ENCODE results near the gene HSPG2. TPM values are rescaled to one million over a fixed set of nuclear protein-coding genes. Genes with fewer than 3 reads are reported as not detected.
A peak's percentile ranks its signal among the peaks of the same experiment; 100 is the strongest.

Gene HSPG2
- total and polyA plus RNA-seq, 10 of the 15 experiments (the other 5 are each of a cell fraction or from before 2014, with no cell fraction given) = 0.30 to 3.4 (median 0.73) TPM; not detected in 2

DNA sequence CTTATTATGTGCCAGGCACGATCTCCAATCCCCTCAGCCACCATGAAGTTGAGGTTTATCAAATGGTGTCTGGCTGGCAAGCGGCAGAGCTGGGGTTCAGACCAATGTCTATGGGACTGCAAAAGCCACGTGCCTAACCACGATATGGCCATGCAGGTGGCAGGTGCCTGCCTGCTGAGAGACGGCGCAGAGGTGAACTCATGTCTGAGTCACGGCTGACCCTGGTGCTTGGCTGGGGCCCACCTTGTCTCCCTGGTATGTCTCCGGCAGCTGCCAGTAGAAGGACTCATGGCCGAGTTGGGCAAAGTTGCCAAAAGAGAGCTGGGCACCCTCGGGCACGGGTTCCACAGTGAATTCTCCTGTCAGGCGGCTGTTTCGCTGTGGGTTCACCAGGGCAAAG lies 65.2 kb downstream of the HSPG2 start:
- FAIRE-seq (no peak), DNase-seq (ENCODE audit: low read depth, low spot score) (no peak), ATAC-seq (peak; percentile 30; the same call in 2 of the 3 replicates)
- ChIA-PET SMC1A (ENCODE audit: uncharacterized antibody, unreplicated experiment) (interaction anchor here (1.0 kb wide), 1 partner anchor 18 kb away, joined by 4 read pairs; no protein-coding TSS in a partner anchor), RAD21 (ENCODE audit: unreplicated experiment) (no interaction called here), POLR2A (no interaction called here), CTCF (interaction anchor here (0.6 to 0.7 kb wide), 2 partner anchors 16 to 168 kb away, joined by 3 read pairs; no protein-coding TSS in a partner anchor)
- in situ Hi-C loops (cut with MboI) (no loop called here), intact Hi-C loops (cut with micrococcal nuclease; ENCODE audit: unreplicated experiment) (no loop called here)
- Histone ChIP-seq H3K27me3 (replicated peaks in 1 of 2; ENCODE audit: control insufficient read depth in 2 of 2, insufficient read depth in 2 of 2, low read length in 1 of 2) (no peaks in the 10 kb centered on the region; a peak in 1 of 4 replicates), H3K4me1 (ENCODE audit: control insufficient read depth, insufficient read depth, low read length) (peaks cover 10% of the 10 kb centered on the region), H3K79me2 (ENCODE audit: control insufficient read depth, insufficient read depth, low read length) (no peaks in the 10 kb centered on the region), H3K9me3 (replicated peaks; ENCODE audit: control insufficient read depth, insufficient read depth, low read length) (no peaks in the 10 kb centered on the region), H3K9ac (ENCODE audit: control insufficient read depth, insufficient read depth, low read length) (no peak overlapping the region), H2AFZ (ENCODE audit: control insufficient read depth, low read depth, low read length) (no peak overlapping the region), H3K4me3 (no peak overlapping the region), H4K20me1 (ENCODE audit: control insufficient read depth, insufficient read depth) (no peaks in the 10 kb centered on the region), H3K4me2 (ENCODE audit: control insufficient read depth, insufficient read depth) (no peak overlapping the region), H3K36me3 (ENCODE audit: control insufficient read depth in 2 of 2, insufficient read depth in 2 of 2, low read length in 1 of 2) (no peaks in the 10 kb centered on the region), H3K27ac (ENCODE audit: control insufficient read depth, insufficient read depth) (no peak overlapping the region)
- WGBS (ENCODE audit: insufficient coverage, insufficient replicate concordance, low lambda C conversion rate, missing lambda C conversion rate) = 38% methylated on average over 13 of the region's 13 CpGs
- no peak for TF ChIP-seq YBX1 (IDR thresholded peaks at IDR 0.05)
- TF ChIP-seq, protein P1, sequence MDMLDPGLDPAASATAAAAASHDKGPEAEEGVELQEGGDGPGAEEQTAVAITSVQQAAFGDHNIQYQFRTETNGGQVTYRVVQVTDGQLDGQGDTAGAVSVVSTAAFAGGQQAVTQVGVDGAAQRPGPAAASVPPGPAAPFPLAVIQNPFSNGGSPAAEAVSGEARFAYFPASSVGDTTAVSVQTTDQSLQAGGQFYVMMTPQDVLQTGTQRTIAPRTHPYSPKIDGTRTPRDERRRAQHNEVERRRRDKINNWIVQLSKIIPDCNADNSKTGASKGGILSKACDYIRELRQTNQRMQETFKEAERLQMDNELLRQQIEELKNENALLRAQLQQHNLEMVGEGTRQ (IDR thresholded peaks at IDR 0.05; ENCODE audit: borderline replicate concordance, low read depth, low read length) = no peak
- peak in 1 of 2 experiments; percentile 49; a peak in 1 of 4 replicates for TF ChIP-seq BHLHE40 (IDR thresholded peaks at IDR 0.05; ENCODE audit: borderline replicate concordance in 1 of 2, low read depth in 2 of 2, low read length in 1 of 2)
- no peak for TF ChIP-seq BACH1 (IDR thresholded peaks at IDR 0.05; ENCODE audit: borderline replicate concordance)
- no peak for TF ChIP-seq SP1 (IDR thresholded peaks at IDR 0.05; ENCODE audit: low read depth, low read length)
- BruUV-seq (replicated peaks) = no TSS peak

GRCh38 chr1:21870611-21871010 lies 66.5 kb downstream of the HSPG2 start:
- Histone ChIP-seq H3K4me3 (no peak overlapping the region), H3K36me3 (ENCODE audit: control insufficient read depth in 2 of 2, insufficient read depth in 2 of 2, low read length in 1 of 2) (no peaks in the 10 kb centered on the region), H3K79me2 (ENCODE audit: control insufficient read depth, insufficient read depth, low read length) (no peaks in the 10 kb centered on the region), H3K4me2 (ENCODE audit: control insufficient read depth, insufficient read depth) (no peak overlapping the region), H4K20me1 (ENCODE audit: control insufficient read depth, insufficient read depth) (no peaks in the 10 kb centered on the region), H3K9ac (ENCODE audit: control insufficient read depth, insufficient read depth, low read length) (no peak overlapping the region), H3K27me3 (replicated peaks in 1 of 2; ENCODE audit: control insufficient read depth in 2 of 2, insufficient read depth in 2 of 2, low read length in 1 of 2) (no peaks in the 10 kb centered on the region; a peak in 1 of 4 replicates), H3K4me1 (ENCODE audit: control insufficient read depth, insufficient read depth, low read length) (peaks cover 23% of the 10 kb centered on the region), H3K27ac (ENCODE audit: control insufficient read depth, insufficient read depth) (no peak overlapping the region), H3K9me3 (replicated peaks; ENCODE audit: control insufficient read depth, insufficient read depth, low read length) (no peaks in the 10 kb centered on the region), H2AFZ (ENCODE audit: control insufficient read depth, low read depth, low read length) (no peak overlapping the region)
- no peak for TF ChIP-seq TCF3 (IDR thresholded peaks at IDR 0.05; ENCODE audit: borderline replicate concordance, insufficient read depth, low read depth, low read length)
- no peak for TF ChIP-seq MEF2B (IDR thresholded peaks at IDR 0.05; ENCODE audit: partially characterized antibody, poor library complexity, severe bottlenecking)
- TF ChIP-seq TAF1 (IDR thresholded peaks at IDR 0.05; ENCODE audit: borderline replicate concordance, low read depth, low read length) = no peak
- TF ChIP-seq WRNIP1 (IDR thresholded peaks at IDR 0.05; ENCODE audit: borderline replicate concordance, low read depth, low read length) = no peak
- TF ChIP-seq, protein P1 (IDR thresholded peaks at IDR 0.05; ENCODE audit: borderline replicate concordance, low read depth, low read length) = no peak
- TF ChIP-seq CHD4 (IDR thresholded peaks at IDR 0.05) = no peak
- TF ChIP-seq IRF4 (IDR thresholded peaks at IDR 0.05; ENCODE audit: low read depth, low read length) = no peak
- ChIA-PET SMC1A (ENCODE audit: uncharacterized antibody, unreplicated experiment) (no interaction called here), POLR2A (no interaction called here), CTCF (no interaction called here), RAD21 (ENCODE audit: unreplicated experiment) (no interaction called here)
- intact Hi-C loops (cut with micrococcal nuclease; ENCODE audit: unreplicated experiment) = no loop called here
- no peak for DNase-seq (ENCODE audit: low read depth, low spot score)
- ATAC-seq = no peak
- BruUV-seq (replicated peaks) = no TSS peak
- WGBS (ENCODE audit: insufficient coverage, insufficient replicate concordance, low lambda C conversion rate, missing lambda C conversion rate) = 73% methylated on average over 14 of the region's 15 CpGs
- no peak for FAIRE-seq
- in situ Hi-C loops (cut with MboI) = no loop called here

Data from GM12878 (cell line).